Ectodermal cell (in vitro differentiated cells): ENCODE results near the gene ZNF398.
A peak's percentile ranks its signal among the peaks of the same experiment; 100 is the strongest.

Source experiments
- H3K27ac ChIP-seq: 2 replicates; pipeline ENCODE4 v1.7.0; 2013; ENCODE audit warnings: mild to moderate bottlenecking, low read depth, low read length; ENCODE audit not compliant: insufficient read depth, poor library complexity, severe bottlenecking
- H3K27me3 ChIP-seq: 2 replicates; pipeline ENCODE4 v1.7.0; 2013; ENCODE audit warnings: mild to moderate bottlenecking, low read length; ENCODE audit not compliant: insufficient read depth, control insufficient read depth, poor library complexity, severe bottlenecking
- H3K36me3 ChIP-seq: one replicate; pipeline ENCODE4 v1.7.0; 2013; ENCODE audit warnings: low read length; ENCODE audit not compliant: control insufficient read depth, insufficient read depth
- H3K4me1 ChIP-seq: one replicate; pipeline ENCODE4 v1.7.0; 2013; ENCODE audit warnings: low read length; ENCODE audit not compliant: control insufficient read depth, insufficient read depth
- H3K4me3 ChIP-seq: 2 replicates; pipeline ENCODE4 v1.7.0; 2013; ENCODE audit warnings: low read depth, low read length, control low read depth; ENCODE audit not compliant: insufficient read depth
- H3K9me3 ChIP-seq: 2 replicates; pipeline ENCODE4 v1.7.0; 2013; ENCODE audit warnings: mild to moderate bottlenecking, low read length, moderate library complexity; ENCODE audit not compliant: control insufficient read depth
- WGBS, 2 experiments: methylation state at CpG; one replicate each; pipeline ENCODE4 v1.1.7; 2013; ENCODE audit warnings: missing lambda C conversion rate in 2 of 2; 5-methylcytosine and 5-hydroxymethylcytosine counted together

Gene ZNF398

DNA sequence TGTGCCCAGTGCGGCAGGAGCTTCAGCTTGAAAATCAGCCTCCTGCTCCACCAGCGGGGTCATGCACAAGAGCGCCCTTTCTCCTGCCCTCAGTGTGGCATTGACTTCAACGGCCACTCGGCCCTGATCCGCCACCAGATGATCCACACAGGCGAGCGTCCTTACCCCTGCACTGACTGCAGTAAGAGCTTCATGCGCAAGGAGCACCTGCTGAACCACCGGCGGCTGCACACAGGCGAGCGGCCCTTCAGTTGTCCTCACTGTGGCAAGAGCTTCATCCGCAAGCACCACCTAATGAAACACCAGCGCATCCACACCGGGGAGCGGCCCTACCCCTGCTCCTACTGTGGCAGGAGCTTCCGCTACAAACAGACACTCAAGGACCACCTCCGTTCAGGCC is 32.0 kb downstream of the ZNF398 start:
- Histone ChIP-seq H3K4me3 (no peak overlapping the region), H3K9me3 (no peaks in the 10 kb centered on the region), H3K4me1 (no peaks in the 10 kb centered on the region), H3K27ac (no peak overlapping the region), H3K36me3 (peaks cover 18% of the 10 kb centered on the region), H3K27me3 (no peaks in the 10 kb centered on the region)
- WGBS, 2 experiments, result 95 to 96% methylated on average over 19 of the region's 19 CpGs

GRCh38 chr7:149180722-149181449 is 33.6 kb downstream of the ZNF398 start:
- peaks cover 18% of the 10 kb centered on the region for H3K36me3 ChIP-seq
- H3K4me1 ChIP-seq, result no peaks in the 10 kb centered on the region
- H3K4me3 ChIP-seq, result no peak overlapping the region
- no peaks in the 10 kb centered on the region for H3K9me3 ChIP-seq
- H3K27me3 ChIP-seq, result no peaks in the 10 kb centered on the region
- H3K27ac ChIP-seq, result no peak overlapping the region

GRCh38 chr7:149181450-149181790 is 34.2 kb downstream of the ZNF398 start:
- H3K36me3 ChIP-seq, result peaks cover 18% of the 10 kb centered on the region

GRCh38 chr7:149184274-149184673 is 37.0 kb downstream of the ZNF398 start:
- no peaks in the 10 kb centered on the region for H3K36me3 ChIP-seq
- H3K9me3 ChIP-seq, result no peaks in the 10 kb centered on the region
- 93 to 94% methylated on average over 5 to 6 of the region's 6 CpGs for WGBS, 2 experiments
- H3K27ac ChIP-seq, result no peak overlapping the region
- H3K27me3 ChIP-seq, result no peaks in the 10 kb centered on the region
- H3K4me1 ChIP-seq, result no peaks in the 10 kb centered on the region
- no peak overlapping the region for H3K4me3 ChIP-seq

More at GRCh38 chr7:149181450-149181790, 34.2 kb downstream of the ZNF398 start:
- Histone ChIP-seq H3K4me3 (no peak overlapping the region), H3K27me3 (no peaks in the 10 kb centered on the region), H3K9me3 (no peaks in the 10 kb centered on the region), H3K4me1 (no peaks in the 10 kb centered on the region), H3K27ac (no peak overlapping the region)

DNA sequence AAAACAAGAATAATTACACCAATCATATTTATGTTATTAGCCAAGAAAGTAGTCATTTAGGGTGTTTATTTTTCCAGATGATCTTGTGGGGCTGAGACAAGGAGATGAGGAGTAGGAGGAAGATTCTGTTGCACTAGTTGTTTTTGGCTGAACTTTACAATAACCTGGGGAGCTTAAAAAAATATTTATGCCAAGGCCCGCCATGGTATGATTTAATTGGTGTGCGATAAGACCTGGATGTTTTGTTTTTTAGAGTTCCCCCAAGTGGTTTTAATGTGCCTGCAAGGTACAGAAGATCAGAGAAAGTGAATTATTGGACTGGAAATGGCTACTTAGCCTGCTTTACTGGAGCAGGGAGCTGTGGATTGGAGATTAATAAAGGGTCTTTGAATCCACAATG is 41.0 kb downstream of the ZNF398 start:
- H3K36me3 ChIP-seq, result no peaks in the 10 kb centered on the region
- WGBS, 2 experiments, result 93 to 94% methylated on average over 2 of the region's 2 CpGs
- no peaks in the 10 kb centered on the region for H3K27me3 ChIP-seq
- H3K4me3 ChIP-seq, result no peak overlapping the region
- no peaks in the 10 kb centered on the region for H3K4me1 ChIP-seq
- H3K9me3 ChIP-seq, result no peaks in the 10 kb centered on the region
- no peak overlapping the region for H3K27ac ChIP-seq

DNA sequence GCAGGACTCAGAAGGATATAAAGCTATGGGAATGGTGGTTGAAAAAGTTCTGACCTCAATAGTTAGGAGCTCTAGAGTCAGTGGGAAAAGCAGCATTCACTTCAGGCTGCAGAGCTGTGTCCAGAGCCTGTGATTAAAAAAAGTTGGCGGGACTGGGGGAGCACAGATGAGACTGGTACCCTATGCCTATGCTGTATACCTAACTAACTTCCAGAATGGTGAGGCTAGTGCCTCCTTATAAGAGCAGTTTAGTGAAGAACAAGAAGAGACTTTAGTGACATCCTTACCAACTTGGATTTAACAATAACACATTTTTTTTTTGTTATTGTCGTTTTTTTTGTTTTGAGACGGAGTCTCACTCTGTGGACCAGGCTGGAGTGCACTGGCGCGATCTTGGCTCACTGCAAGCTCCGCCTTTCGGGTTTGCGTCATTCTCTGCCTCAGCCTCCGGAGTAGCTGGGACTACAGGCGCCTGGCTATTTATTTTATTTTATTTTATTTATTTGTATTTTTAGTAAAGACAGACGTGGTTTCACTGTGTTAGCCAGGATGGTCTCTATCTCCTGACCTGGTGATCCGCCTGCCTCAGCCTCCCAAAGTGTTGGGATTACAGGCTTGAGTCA is 41.5 kb downstream of the ZNF398 start:
- 78 to 79% methylated on average over 10 of the region's 12 CpGs for WGBS, 2 experiments
- H3K9me3 ChIP-seq, result no peaks in the 10 kb centered on the region
- no peak overlapping the region for H3K4me3 ChIP-seq

DNA sequence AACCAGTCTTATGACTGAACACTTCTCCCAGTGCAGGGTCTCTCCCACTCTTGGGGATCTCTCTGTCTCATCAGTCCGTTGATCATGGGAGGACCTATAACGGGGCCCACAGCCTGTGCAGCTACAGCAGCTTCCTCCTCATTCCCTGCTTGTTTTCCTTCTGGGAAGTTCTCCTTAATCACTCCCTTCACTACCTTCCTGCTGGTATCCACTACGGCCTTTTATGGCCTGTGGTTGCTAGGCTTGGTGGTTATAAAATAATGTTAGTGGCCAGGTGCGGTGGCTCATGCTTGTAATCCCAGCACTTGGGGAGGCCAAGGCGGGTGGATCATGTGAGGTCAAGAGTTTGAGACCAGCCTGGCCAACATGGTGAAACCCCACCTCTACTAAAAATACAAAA is 44.6 kb downstream of the ZNF398 start:
- no peaks in the 10 kb centered on the region for H3K9me3 ChIP-seq
- peaks cover 3% of the 10 kb centered on the region for H3K4me1 ChIP-seq
- 68 to 73% methylated on average over 5 of the region's 5 CpGs for WGBS, 2 experiments
- H3K27ac ChIP-seq, result no peak overlapping the region
- no peaks in the 10 kb centered on the region for H3K27me3 ChIP-seq
- H3K36me3 ChIP-seq, result no peaks in the 10 kb centered on the region
- no peak overlapping the region for H3K4me3 ChIP-seq

More for the DNA sequence above, 41.5 kb downstream of the ZNF398 start:
- H3K27me3 ChIP-seq, result no peaks in the 10 kb centered on the region
- no peak overlapping the region for H3K27ac ChIP-seq
- no peaks in the 10 kb centered on the region for H3K4me1 ChIP-seq
- no peaks in the 10 kb centered on the region for H3K36me3 ChIP-seq

GRCh38 chr7:149194799-149195179 is 47.5 kb downstream of the ZNF398 start:
- H3K27me3 ChIP-seq, result no peaks in the 10 kb centered on the region
- peak overlapping the region; percentile 93 for H3K4me3 ChIP-seq
- WGBS, 2 experiments, result 87 to 90% methylated on average over 4 of the region's 4 CpGs
- H3K9me3 ChIP-seq, result no peaks in the 10 kb centered on the region
- peaks cover 8% of the 10 kb centered on the region for H3K4me1 ChIP-seq
- no peak overlapping the region for H3K27ac ChIP-seq
- H3K36me3 ChIP-seq, result peaks cover 16% of the 10 kb centered on the region

DNA sequence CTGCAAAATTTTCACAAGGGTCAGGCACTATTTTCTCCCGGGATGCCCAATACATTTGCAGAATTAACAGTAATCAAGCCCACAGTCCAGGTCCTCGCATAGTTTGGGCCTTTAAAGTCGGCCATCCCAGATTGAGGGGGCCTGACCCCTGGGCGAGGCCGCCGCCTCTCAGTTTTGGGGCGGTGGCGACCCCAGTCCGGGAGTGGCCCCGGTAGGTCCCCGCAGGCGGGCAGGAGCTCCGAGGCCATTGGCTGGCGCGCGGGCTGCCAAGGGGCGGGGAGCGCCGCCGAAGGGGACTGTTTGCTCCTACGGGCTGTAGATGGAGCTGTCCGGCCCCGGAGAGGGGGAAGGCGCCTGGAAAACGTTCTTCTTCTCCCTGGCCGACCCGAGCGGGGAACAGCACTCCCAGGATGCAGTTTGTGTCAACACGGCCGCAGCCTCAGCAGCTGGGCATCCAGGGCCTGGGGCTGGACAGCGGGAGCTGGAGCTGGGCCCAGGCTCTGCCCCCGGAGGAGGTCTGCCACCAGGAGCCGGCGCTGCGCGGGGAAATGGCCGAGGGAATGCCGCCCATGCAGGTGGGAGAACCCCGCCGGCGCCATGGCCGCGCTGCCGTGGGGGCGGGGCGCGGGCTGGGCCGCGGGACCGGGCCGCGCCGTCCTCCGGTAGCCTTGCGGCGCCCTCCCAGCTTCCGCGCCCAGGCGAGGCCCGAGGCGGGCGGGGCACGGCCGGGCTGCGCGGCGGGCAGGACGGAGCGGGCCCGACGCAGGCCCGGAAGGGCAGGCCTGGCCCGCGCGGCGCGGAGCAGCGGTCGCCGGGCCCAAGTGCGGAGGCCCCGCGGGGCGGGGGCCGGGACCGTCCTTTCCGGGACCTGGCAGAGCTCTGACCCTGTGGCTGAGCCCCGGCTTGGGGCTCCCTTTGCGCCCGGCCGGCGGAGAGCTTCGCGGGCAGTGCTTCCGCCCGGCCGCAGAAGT is 48.2 kb downstream of the ZNF398 start, which contains the start of gene ZNF282:
Gene ZNF282 (plus strand): TSS at position 367 of the 971 bp plus-strand sequence. CDS start 44 bp downstream, at position 411.
- peak within 1 kb of the TSS; percentile 76 for H3K27ac ChIP-seq
- 0 to 1% methylated on average over 97 of the region's 97 CpGs for WGBS, 2 experiments
- H3K4me3 ChIP-seq, result peak within 1 kb of the TSS; percentile 93
- no peaks in the 10 kb centered on the region for H3K9me3 ChIP-seq
- H3K4me1 ChIP-seq, result peaks cover 8% of the 10 kb centered on the region
- peaks cover 21% of the 10 kb centered on the region for H3K36me3 ChIP-seq
- no peaks in the 10 kb centered on the region for H3K27me3 ChIP-seq

GRCh38 chr7:149196151-149196704 is 49.0 kb downstream of the ZNF398 start:
- Histone ChIP-seq H3K4me3 (peak overlapping the region; percentile 93), H3K27ac (no peak overlapping the region)
- WGBS, 2 experiments, result 11% methylated on average over 15 to 17 of the region's 17 CpGs

More at GRCh38 chr7:149196151-149196704, 49.0 kb downstream of the ZNF398 start:
- Histone ChIP-seq H3K9me3 (no peaks in the 10 kb centered on the region), H3K36me3 (peaks cover 24% of the 10 kb centered on the region), H3K4me1 (peaks cover 8% of the 10 kb centered on the region), H3K27me3 (no peaks in the 10 kb centered on the region)
